Endothelial cell of umbilical vein (primary cell): ENCODE results near the gene PRLR. TPM values are rescaled to one million over a fixed set of nuclear protein-coding genes. Genes with fewer than 3 reads are reported as not detected.

Experiments
- BruUV-seq: library from RNA; stranded (reverse); fragments of 400-500 nt; replicated peaks from 2 replicates; lab custom pipeline; 2021; lab: Mats Ljungman, UMichigan
- CTCF ChIA-PET: fragments of 300-600, 350-600 bp; sonication (Branson Sonifier 250); formaldehyde crosslinking; loops from one replicate; lab custom pipeline; 2021; ENCODE audit warnings: antibody characterized with exemption, inconsistent platforms; lab: Charles Lee
- POLR2A ChIA-PET: fragments of 300-600, 350-600 bp; sonication (Branson Sonifier 250); formaldehyde crosslinking; loops from one replicate; lab custom pipeline; 2021; ENCODE audit warnings: antibody characterized with exemption, inconsistent platforms; lab: Charles Lee
- DNase-seq: peaks from one replicate; pipeline ENCODE4 v3.0.0-alpha.2; 2011; ENCODE audit warnings: low read depth, low spot score
- FAIRE-seq: peaks from 2 replicates; lab custom pipeline; 2011; peaks lifted over from hg19 to GRCh38; lab: Jason Lieb, UNC
- H2AFZ ChIP-seq: 2 replicates; pipeline ENCODE4 v1.6.0; 2012; ENCODE audit warnings: low read depth, low read length, control low read depth, inconsistent platforms
- H3K27ac ChIP-seq: 2 replicates; pipeline ENCODE4 v1.5.1; 2011; ENCODE audit warnings: low read depth, mild to moderate bottlenecking, control low read depth, low read length, moderate library complexity; ENCODE audit not compliant: insufficient read depth
- H3K27me3 ChIP-seq, 2 experiments: 2 replicates each; pipeline versions ENCODE4 v1.6.0 to v1.6.1; 2011; ENCODE audit warnings: low read length in 2 of 2, mixed read lengths in 1 of 2; ENCODE audit not compliant: control insufficient read depth in 2 of 2, insufficient read depth in 2 of 2
- H3K36me3 ChIP-seq, 2 experiments: 2 replicates in 1 of 2; 3 replicates in 1 of 2; pipeline ENCODE4 v1.5.1; 2011; ENCODE audit warnings: low read length in 2 of 2, mild to moderate bottlenecking in 1 of 2, moderate library complexity in 1 of 2; ENCODE audit not compliant: control insufficient read depth in 2 of 2, insufficient read depth in 2 of 2; ENCODE audit errors: extremely low read depth in 1 of 2
- H3K4me1 ChIP-seq: 3 replicates; pipeline ENCODE4 v1.5.1; 2011; ENCODE audit warnings: mild to moderate bottlenecking, low read length; ENCODE audit not compliant: control insufficient read depth, insufficient read depth; ENCODE audit errors: extremely low read depth
- H3K4me2 ChIP-seq: 2 replicates; pipeline ENCODE4 v1.6.1; 2011; ENCODE audit warnings: low read length, control low read depth, mixed read lengths; ENCODE audit not compliant: insufficient read depth
- H3K4me3 ChIP-seq, 3 experiments: fragments of 200-600 bp in 1 of 3; sonication (generic), shearing (Covaris generic) in 1 of 3; replicated peaks in 1 of 3; 2 replicates each; pipeline ENCODE4 v1.5.1; 2011 to 2016; ENCODE audit warnings: control low read depth in 3 of 3, low read length in 3 of 3, mild to moderate bottlenecking in 2 of 3, inconsistent platforms in 1 of 3, low read depth in 1 of 3, moderate library complexity in 1 of 3; ENCODE audit not compliant: insufficient read depth in 1 of 3
- H3K79me2 ChIP-seq: 2 replicates; pipeline ENCODE4 v1.6.0; 2012; ENCODE audit warnings: low read length, inconsistent platforms; ENCODE audit not compliant: control insufficient read depth, insufficient read depth
- H3K9ac ChIP-seq: replicated peaks from 2 replicates; pipeline ENCODE3; 2011; ENCODE audit warnings: low read length, control low read depth; ENCODE audit not compliant: insufficient read depth; ENCODE audit errors: extremely low read depth
- H3K9me1 ChIP-seq: replicated peaks from 3 replicates; pipeline ENCODE4 v1.6.0; 2011; ENCODE audit warnings: mild to moderate bottlenecking, low read length; ENCODE audit not compliant: control insufficient read depth, insufficient read depth; ENCODE audit errors: extremely low read depth
- H3K9me3 ChIP-seq: replicated peaks from 2 replicates; pipeline ENCODE4 v1.5.1; 2012; ENCODE audit warnings: low read length, inconsistent platforms; ENCODE audit not compliant: control insufficient read depth, insufficient read depth
- H4K20me1 ChIP-seq: replicated peaks from 2 replicates; pipeline ENCODE3; 2011; ENCODE audit warnings: mild to moderate bottlenecking, low read length; ENCODE audit not compliant: control insufficient read depth, insufficient read depth; ENCODE audit errors: extremely low read depth
- EZH2 ChIP-seq: IDR thresholded peaks from 2 replicates; pipeline ENCODE4 v1.6.1; 2012; ENCODE audit warnings: borderline replicate concordance, low read depth, mild to moderate bottlenecking, moderate library complexity, low read length, inconsistent platforms; ENCODE audit not compliant: severe bottlenecking
- FOS ChIP-seq: IDR thresholded peaks from 2 replicates; pipeline ENCODE4 v1.6.1; 2011; ENCODE audit warnings: mild to moderate bottlenecking, low read length, moderate library complexity, borderline replicate concordance; ENCODE audit not compliant: insufficient read depth
- GATA2 ChIP-seq: IDR thresholded peaks from 2 replicates; pipeline ENCODE4 v1.7.0; 2011; ENCODE audit warnings: low read depth, mild to moderate bottlenecking, moderate library complexity, mixed read lengths, low read length; ENCODE audit not compliant: insufficient read length, insufficient read depth
- JUN ChIP-seq: IDR thresholded peaks from 2 replicates; pipeline ENCODE4 v1.6.1; 2011; ENCODE audit warnings: borderline replicate concordance, low read depth; ENCODE audit not compliant: insufficient read length, insufficient read depth
- MYC ChIP-seq: IDR thresholded peaks from one replicate; pipeline ENCODE4 v1.6.1; 2011; ENCODE audit warnings: mild to moderate bottlenecking, low read depth, low read length
- POLR2A ChIP-seq: IDR thresholded peaks from 2 replicates; pipeline ENCODE4 v1.6.1; 2012; ENCODE audit warnings: low read depth, mild to moderate bottlenecking, control low read depth, low read length
- POLR2AphosphoS5 ChIP-seq: IDR thresholded peaks from 2 replicates; pipeline ENCODE4 v1.6.1; 2012; ENCODE audit warnings: low read depth, mild to moderate bottlenecking, control low read depth, low read length, moderate library complexity; ENCODE audit not compliant: insufficient read depth
- dilution Hi-C: fragments of 300-500 bp; cut with MboI; formaldehyde crosslinking; loops from one replicate; pipeline ENCODE4 v1.15.0; 2019; ENCODE audit warnings: low sequenced_read_pairs; ENCODE audit not compliant: extremely low pct_ligation_motif_present
- intact Hi-C: fragments of 100-400 bp; cut with micrococcal nuclease; formaldehyde crosslinking; loops from one replicate; pipeline ENCODE4 v1.10.0; 2022
- polyA plus RNA-seq, 4 experiments: library from polyadenylated mRNA; depleted of rRNA in 3 of 4; stranded (reverse) in 3 of 4; unstranded in 1 of 4; fragments of >200 nt; gene quantifications; 2 replicates each; pipeline versions ENCODE4 v1.2.1 to v1.2.3, GENCODE V29; 2011 to 2012; ENCODE audit warnings: missing spikeins in 1 of 4
- total RNA-seq: library from RNA; stranded (reverse); gene quantifications from 2 replicates; pipeline ENCODE4 v1.2.3, GENCODE V29; 2021
- TF ChIP-seq, protein P1 (sequence below), 2 donors: IDR thresholded peaks; 1 replicate in 1 of 2; 2 replicates in 1 of 2; pipeline ENCODE4 v1.5.1; 2011; ENCODE audit warnings: low read length in 2 of 2, mild to moderate bottlenecking in 2 of 2, moderate library complexity in 2 of 2, control low read depth in 1 of 2, inconsistent platforms in 1 of 2, low read depth in 1 of 2; ENCODE audit not compliant: insufficient read depth in 1 of 2; ENCODE audit errors: extremely low read depth in 1 of 2
- TF ChIP-seq, protein P2 (sequence below): IDR thresholded peaks from 2 replicates; pipeline ENCODE4 v1.6.1; 2011; ENCODE audit not compliant: insufficient read depth, insufficient read length

The PRLR gene
- total and polyA plus RNA-seq, 2 donors (not counting 3 experiments of a cell fraction or from before 2014, with no cell fraction given), result not detected

DNA sequence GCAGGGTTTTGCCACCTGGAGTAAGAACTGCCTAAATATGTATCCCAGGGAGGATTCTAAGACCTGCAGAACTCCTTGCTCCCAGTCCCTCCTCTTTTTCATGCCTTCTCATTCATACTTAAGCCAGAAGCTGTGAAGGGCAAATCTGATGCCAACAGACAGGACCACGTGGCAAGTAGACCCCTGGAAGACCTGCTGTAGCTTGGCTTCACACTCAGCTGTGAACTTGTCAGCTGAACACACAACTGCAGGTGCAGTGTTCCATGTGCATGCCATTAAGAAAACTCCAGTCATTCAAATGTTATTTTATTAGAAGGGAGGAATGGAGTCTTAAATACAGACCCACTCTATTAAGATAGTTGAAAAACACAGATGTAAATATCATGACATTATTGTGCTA is 103.3 kb downstream of the PRLR start:
- FAIRE-seq, result no peak
- BruUV-seq, result no TSS peak

More for the DNA sequence above, 103.3 kb downstream of the PRLR start:
- intact Hi-C loops, result no loop called here
- no peak for TF ChIP-seq POLR2AphosphoS5
- TF ChIP-seq EZH2, result no peak
- TF ChIP-seq MYC, result no peak
- TF ChIP-seq FOS, result no peak
- TF ChIP-seq GATA2, result no peak
- TF ChIP-seq, protein P1, sequence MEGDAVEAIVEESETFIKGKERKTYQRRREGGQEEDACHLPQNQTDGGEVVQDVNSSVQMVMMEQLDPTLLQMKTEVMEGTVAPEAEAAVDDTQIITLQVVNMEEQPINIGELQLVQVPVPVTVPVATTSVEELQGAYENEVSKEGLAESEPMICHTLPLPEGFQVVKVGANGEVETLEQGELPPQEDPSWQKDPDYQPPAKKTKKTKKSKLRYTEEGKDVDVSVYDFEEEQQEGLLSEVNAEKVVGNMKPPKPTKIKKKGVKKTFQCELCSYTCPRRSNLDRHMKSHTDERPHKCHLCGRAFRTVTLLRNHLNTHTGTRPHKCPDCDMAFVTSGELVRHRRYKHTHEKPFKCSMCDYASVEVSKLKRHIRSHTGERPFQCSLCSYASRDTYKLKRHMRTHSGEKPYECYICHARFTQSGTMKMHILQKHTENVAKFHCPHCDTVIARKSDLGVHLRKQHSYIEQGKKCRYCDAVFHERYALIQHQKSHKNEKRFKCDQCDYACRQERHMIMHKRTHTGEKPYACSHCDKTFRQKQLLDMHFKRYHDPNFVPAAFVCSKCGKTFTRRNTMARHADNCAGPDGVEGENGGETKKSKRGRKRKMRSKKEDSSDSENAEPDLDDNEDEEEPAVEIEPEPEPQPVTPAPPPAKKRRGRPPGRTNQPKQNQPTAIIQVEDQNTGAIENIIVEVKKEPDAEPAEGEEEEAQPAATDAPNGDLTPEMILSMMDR (IDR thresholded peaks at IDR 0.05; ENCODE audit: extremely low read depth in 1 of 2, insufficient read depth in 1 of 2, low read depth in 1 of 2, low read length in 2 of 2), result no peak
- no peak for TF ChIP-seq JUN
- TF ChIP-seq, protein P2, sequence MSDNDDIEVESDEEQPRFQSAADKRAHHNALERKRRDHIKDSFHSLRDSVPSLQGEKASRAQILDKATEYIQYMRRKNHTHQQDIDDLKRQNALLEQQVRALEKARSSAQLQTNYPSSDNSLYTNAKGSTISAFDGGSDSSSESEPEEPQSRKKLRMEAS, result no peak
- TF ChIP-seq POLR2A, result no peak
- Histone ChIP-seq H3K9ac (no peak overlapping the region), H4K20me1 (no peaks in the 10 kb centered on the region), H3K4me1 (no peaks in the 10 kb centered on the region), H3K36me3 (no peaks in the 10 kb centered on the region), H2AFZ (no peak overlapping the region), H3K9me1 (no peaks in the 10 kb centered on the region), H3K27me3 (no peaks in the 10 kb centered on the region), H3K79me2 (no peaks in the 10 kb centered on the region), H3K27ac (no peak overlapping the region), H3K4me3 (no peak overlapping the region), H3K9me3 (no peaks in the 10 kb centered on the region), H3K4me2 (no peak overlapping the region)
- DNase-seq, result no peak
- dilution Hi-C loops, result no loop called here
- CTCF ChIA-PET, result no interaction called here
- POLR2A ChIA-PET, result no interaction called here
